AG04450 (cell line): ENCODE measurements around the gene BASP1. TPM values are rescaled to one million over a fixed set of nuclear protein-coding genes. Genes with fewer than 3 reads are reported as not detected.

ENCODE experiments used
- CTCF ChIA-PET: fragments of 300-600, 350-600 bp; formaldehyde crosslinking; extraction: SDS; loops from one replicate; lab custom pipeline; 2022; ENCODE audit warnings: antibody characterized with exemption, inconsistent platforms; lab: Charles Lee
- POLR2A ChIA-PET: fragments of 350-600 bp; formaldehyde crosslinking; extraction: SDS; loops from one replicate; lab custom pipeline; 2021; ENCODE audit warnings: antibody characterized with exemption, inconsistent platforms; lab: Yijun Ruan, JAX
- DNase-seq: peaks from one replicate; pipeline ENCODE4 v3.0.0-alpha.2; 2011; ENCODE audit warnings: low read depth, low spot score
- H3K27ac ChIP-seq: one replicate; pipeline ENCODE4 v1.5.1; 2012; ENCODE audit warnings: low read depth, low read length, control low read depth
- H3K27me3 ChIP-seq: one replicate; pipeline ENCODE4 v1.6.0; 2012; ENCODE audit warnings: low read length; ENCODE audit not compliant: control insufficient read depth, insufficient read depth
- H3K4me3 ChIP-seq: 2 replicates; pipeline ENCODE4 v1.5.1; 2011; ENCODE audit warnings: mild to moderate bottlenecking, low read depth, low read length, control low read depth
- H3K9me3 ChIP-seq: 2 replicates; pipeline ENCODE4 v1.5.1; 2012; ENCODE audit warnings: low read length; ENCODE audit not compliant: control insufficient read depth, insufficient read depth
- polyA minus RNA-seq: library from RNA; depleted of rRNA, polyadenylated mRNA; stranded (reverse); fragments of >200 nt; gene quantifications from 2 replicates; pipeline ENCODE4 v1.2.3, GENCODE V29; 2011; rRNA and poly(A)+ RNA removed
- polyA plus RNA-seq: library from polyadenylated mRNA; depleted of rRNA; stranded (reverse); fragments of >200 nt; gene quantifications from 2 replicates; pipeline ENCODE4 v1.2.3, GENCODE V29; 2011; rRNA removed
- TF ChIP-seq, protein P1 (sequence below): IDR thresholded peaks from 2 replicates; pipeline ENCODE4 v1.5.1; 2011; ENCODE audit warnings: low read depth, low read length, control low read depth, inconsistent platforms

BASP1 gene, protein sequence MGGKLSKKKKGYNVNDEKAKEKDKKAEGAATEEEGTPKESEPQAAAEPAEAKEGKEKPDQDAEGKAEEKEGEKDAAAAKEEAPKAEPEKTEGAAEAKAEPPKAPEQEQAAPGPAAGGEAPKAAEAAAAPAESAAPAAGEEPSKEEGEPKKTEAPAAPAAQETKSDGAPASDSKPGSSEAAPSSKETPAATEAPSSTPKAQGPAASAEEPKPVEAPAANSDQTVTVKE
- polyA plus RNA-seq: 181 and 227 TPM in 2 replicates
- polyA minus RNA-seq: 32.9 and 47.9 TPM in 2 replicates

DNA sequence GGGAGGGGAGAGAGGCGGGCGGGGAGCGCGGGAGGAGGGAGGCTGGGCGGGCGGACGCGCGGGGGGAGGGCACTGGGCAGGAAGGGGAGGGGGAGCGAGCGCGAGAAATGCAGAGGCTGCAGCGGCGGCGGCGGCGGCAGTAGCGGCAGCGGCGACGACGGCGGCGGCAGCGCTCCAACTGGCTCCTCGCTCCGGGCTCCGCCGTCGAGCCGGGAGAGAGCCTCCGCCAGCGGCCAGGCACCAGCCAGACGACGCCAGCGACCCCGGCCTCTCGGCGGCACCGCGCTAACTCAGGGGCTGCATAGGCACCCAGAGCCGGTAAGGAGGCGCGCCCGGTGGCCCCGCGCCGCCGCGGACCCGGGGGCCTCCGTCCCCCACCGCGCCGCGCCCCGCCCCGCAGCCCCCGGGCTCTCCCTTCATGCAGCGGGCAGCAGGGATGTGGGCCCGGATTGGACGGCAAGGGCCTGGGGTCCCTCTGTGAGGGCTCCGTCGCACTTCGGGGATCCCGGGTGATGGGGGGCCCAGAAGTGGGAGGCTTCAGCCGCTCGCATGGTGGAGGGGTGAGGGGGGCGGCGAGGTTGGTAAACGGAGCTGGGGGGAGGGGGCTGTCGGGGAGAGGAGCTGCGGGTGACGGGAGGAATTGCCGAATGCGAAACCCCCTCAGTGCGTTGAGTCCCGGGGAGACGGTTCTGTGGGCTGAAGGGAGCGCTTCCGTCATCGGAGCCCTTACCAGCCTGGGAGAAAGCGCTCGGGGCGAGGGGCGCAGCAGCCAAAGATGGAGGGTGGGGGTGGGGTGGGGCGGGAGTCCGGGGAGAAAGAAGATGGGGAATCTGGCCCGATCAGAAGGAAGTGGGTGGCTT is at the start of gene BASP1:
BASP1 (plus strand) TSS at position 139 of the 860 bp plus-strand sequence. CDS start 57,586 bp downstream, outside the sequence.
- Histone ChIP-seq H3K27ac (peak within 1 kb of the TSS; percentile 84), H3K9me3 (no peaks in the 10 kb centered on the region), H3K27me3 (no peaks in the 10 kb centered on the region), H3K4me3 (peak within 1 kb of the TSS; percentile 95)
- TF ChIP-seq, protein P1, sequence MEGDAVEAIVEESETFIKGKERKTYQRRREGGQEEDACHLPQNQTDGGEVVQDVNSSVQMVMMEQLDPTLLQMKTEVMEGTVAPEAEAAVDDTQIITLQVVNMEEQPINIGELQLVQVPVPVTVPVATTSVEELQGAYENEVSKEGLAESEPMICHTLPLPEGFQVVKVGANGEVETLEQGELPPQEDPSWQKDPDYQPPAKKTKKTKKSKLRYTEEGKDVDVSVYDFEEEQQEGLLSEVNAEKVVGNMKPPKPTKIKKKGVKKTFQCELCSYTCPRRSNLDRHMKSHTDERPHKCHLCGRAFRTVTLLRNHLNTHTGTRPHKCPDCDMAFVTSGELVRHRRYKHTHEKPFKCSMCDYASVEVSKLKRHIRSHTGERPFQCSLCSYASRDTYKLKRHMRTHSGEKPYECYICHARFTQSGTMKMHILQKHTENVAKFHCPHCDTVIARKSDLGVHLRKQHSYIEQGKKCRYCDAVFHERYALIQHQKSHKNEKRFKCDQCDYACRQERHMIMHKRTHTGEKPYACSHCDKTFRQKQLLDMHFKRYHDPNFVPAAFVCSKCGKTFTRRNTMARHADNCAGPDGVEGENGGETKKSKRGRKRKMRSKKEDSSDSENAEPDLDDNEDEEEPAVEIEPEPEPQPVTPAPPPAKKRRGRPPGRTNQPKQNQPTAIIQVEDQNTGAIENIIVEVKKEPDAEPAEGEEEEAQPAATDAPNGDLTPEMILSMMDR: no peak
- ChIA-PET CTCF (interaction anchor here (0.6 to 4.5 kb wide), 5 partner anchors 88 to 1087 kb away, joined by 3 to 142 read pairs (median 53); no protein-coding TSS in a partner anchor), POLR2A (interaction anchor here (0.5 to 1.2 kb wide), 7 partner anchors 19 to 164 kb away, joined by 3 to 10 read pairs (median 4); no protein-coding TSS in a partner anchor)
- no peak for DNase-seq

GRCh38 chr5:17169507-17169906 is 47.9 kb upstream of the BASP1 start:
- DNase-seq: peak; percentile 68
- TF ChIP-seq, protein P1: no peak
- CTCF ChIA-PET: interaction anchor here (3.1 kb wide), 1 partner anchor 20 kb away, joined by 14 read pairs; no protein-coding TSS in a partner anchor
- no peak overlapping the region for H3K27ac ChIP-seq
- POLR2A ChIA-PET: interaction anchor here (0.6 to 2.1 kb wide), 6 partner anchors 9 to 57 kb away, joined by 3 to 11 read pairs (median 6); no protein-coding TSS in a partner anchor
- H3K9me3 ChIP-seq: no peaks in the 10 kb centered on the region
- H3K4me3 ChIP-seq: no peak overlapping the region
- no peaks in the 10 kb centered on the region for H3K27me3 ChIP-seq

DNA sequence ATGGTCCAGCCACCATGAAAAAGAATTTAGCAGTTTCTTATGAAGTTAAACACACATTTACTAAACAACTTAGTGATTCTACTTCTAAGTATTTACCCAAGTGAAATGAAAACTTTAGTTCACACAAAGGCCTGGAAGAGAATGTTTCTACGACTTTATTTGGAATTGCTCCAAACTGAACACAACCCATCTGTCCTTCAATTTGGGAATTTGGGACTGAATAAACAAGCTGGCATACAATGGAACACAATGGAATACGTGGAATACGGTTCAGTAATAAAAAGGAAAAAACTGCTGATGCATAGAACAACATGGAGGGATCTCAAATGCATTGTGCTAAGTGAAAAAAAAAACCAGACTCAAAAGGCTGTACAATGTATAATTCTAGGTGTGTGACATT is 44.6 kb upstream of the BASP1 start:
- no peak overlapping the region for H3K4me3 ChIP-seq
- DNase-seq: no peak
- POLR2A ChIA-PET: no interaction called here

DNA sequence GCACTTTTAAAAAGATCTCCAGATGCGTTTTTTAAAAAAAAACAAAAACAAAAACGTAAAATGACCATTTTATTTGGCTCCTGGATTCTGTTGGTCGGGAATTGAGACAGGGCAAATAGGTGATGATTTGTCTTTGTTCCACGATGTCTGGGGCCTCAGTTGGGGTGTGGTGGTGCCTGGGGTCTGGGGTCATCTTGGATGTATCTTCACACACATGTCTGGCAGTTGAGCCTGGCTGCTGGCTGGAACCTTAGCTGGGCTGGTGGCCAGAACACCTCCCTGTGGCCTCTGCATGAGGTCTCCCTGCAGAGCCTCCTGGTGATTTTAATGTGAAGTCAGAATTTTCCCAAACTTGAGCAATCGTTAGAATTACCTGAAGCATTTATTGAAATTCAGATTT is 42.5 kb upstream of the BASP1 start:
- ChIA-PET CTCF (no interaction called here), POLR2A (no interaction called here)
- Histone ChIP-seq H3K9me3 (no peaks in the 10 kb centered on the region), H3K27ac (no peak overlapping the region), H3K27me3 (no peaks in the 10 kb centered on the region), H3K4me3 (no peak overlapping the region)
- DNase-seq: no peak
- TF ChIP-seq, protein P1: no peak

More for the DNA sequence above, 44.6 kb upstream of the BASP1 start:
- CTCF ChIA-PET: interaction anchor here (1.5 kb wide), 1 partner anchor 17 kb away, joined by 7 read pairs; no protein-coding TSS in a partner anchor
- no peak overlapping the region for H3K27ac ChIP-seq
- no peaks in the 10 kb centered on the region for H3K9me3 ChIP-seq
- no peaks in the 10 kb centered on the region for H3K27me3 ChIP-seq
- TF ChIP-seq, protein P1: no peak
